GM12878 (cell line): ENCODE measurements around the gene SUSD5.
"Not testable (repeated sequence)": the region's sequence is repeated elsewhere in the genome, so short reads cannot be mapped to it uniquely, and the experiment has no call there.

Source experiments
- ASH2L ChIP-seq: fragments of 300-600, 200-600 bp; sonication (generic); IDR thresholded peaks from 2 replicates; pipeline ENCODE4 v1.6.1; 2017; ENCODE audit warnings: low read depth, mild to moderate bottlenecking, borderline replicate concordance
- BHLHE40 ChIP-seq, 2 experiments: fragments of 450-650 bp in 1 of 2; IDR thresholded peaks; 2 replicates each; pipeline ENCODE4 v1.6.1; 2011 to 2017; ENCODE audit warnings: low read depth in 2 of 2, borderline replicate concordance in 1 of 2, improper control_type of control experiment in 1 of 2, low read length in 1 of 2, mild to moderate bottlenecking in 1 of 2
- CREB1 ChIP-seq: IDR thresholded peaks from 2 replicates; pipeline ENCODE4 v1.6.1; 2012; ENCODE audit warnings: low read depth, mild to moderate bottlenecking, inconsistent platforms
- CTCF ChIP-seq, 3 experiments: IDR thresholded peaks in 2 of 3; conservative IDR thresholded peaks in 1 of 3; 2 replicates each; pipeline ENCODE4 v1.5.1; 2011; ENCODE audit warnings: low read depth in 3 of 3, low read length in 3 of 3, mild to moderate bottlenecking in 3 of 3, control low read depth in 2 of 3, moderate library complexity in 2 of 3, inconsistent platforms in 1 of 3, mixed read lengths in 1 of 3; ENCODE audit not compliant: control insufficient read depth in 2 of 3, insufficient read depth in 1 of 3; ENCODE audit errors: extremely low read depth in 1 of 3
- EZH2 ChIP-seq: IDR thresholded peaks from 2 replicates; pipeline ENCODE4 v1.6.1; 2012; ENCODE audit warnings: low read depth, mild to moderate bottlenecking, control low read depth, inconsistent platforms, low read length, borderline replicate concordance; ENCODE audit not compliant: control insufficient read depth
- HDAC2 ChIP-seq: fragments of 200-600 bp; sonication (generic); IDR thresholded peaks from 2 replicates; pipeline ENCODE4 v1.6.1; 2017
- HDAC6 ChIP-seq: fragments of 200-600 bp; sonication (generic); IDR thresholded peaks from one replicate; pipeline ENCODE4 v1.8.0; 2017; ENCODE audit warnings: antibody characterized with exemption; ENCODE audit not compliant: unreplicated experiment
- HDGF ChIP-seq: fragments of 450-650 bp; IDR thresholded peaks from 2 replicates; pipeline ENCODE4 v1.6.1; 2016; ENCODE audit warnings: antibody characterized with exemption
- IKZF2 ChIP-seq, 2 experiments: fragments of 450-650 bp; IDR thresholded peaks; 2 replicates each; pipeline ENCODE4 v1.6.1; 2017; ENCODE audit warnings: mild to moderate bottlenecking in 2 of 2, moderate library complexity in 2 of 2
- TF ChIP-seq, protein P1 (sequence below): IDR thresholded peaks from 2 replicates; pipeline ENCODE4 v1.6.1; 2011; ENCODE audit warnings: borderline replicate concordance, low read depth, mild to moderate bottlenecking, moderate library complexity, low read length; ENCODE audit not compliant: insufficient read depth, poor library complexity, severe bottlenecking

DNA sequence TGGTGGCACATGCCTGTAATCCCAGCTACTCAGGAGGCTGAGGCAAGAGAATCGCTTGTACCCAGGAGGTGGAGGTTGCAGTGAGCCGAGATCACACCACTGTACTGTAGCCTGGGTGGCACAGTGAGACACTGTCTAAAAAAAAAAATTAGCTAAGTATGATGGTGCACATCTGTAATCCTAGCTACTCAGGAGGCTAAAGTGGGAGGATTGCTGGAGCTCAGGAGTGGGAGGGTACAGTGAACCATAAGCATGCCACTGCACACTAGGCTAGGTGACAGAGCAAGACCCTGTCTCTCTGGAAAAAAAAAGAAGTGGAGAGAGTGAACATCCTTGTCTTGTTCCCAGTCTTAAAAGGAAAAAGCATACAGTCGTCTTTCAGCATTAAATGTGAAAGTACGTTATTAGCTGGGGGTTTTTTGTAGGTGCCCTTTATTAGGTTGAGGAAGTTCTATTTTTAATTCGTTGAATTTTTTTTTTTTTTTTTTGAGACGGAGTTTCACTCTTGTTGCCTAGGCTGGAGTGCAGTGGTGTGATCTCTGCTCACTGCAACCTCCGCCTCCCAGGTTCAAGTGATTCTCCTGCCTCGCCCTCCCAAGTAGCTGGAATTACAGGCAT lies 79.5 kb downstream of the SUSD5 start:
- TF ChIP-seq, protein P1, sequence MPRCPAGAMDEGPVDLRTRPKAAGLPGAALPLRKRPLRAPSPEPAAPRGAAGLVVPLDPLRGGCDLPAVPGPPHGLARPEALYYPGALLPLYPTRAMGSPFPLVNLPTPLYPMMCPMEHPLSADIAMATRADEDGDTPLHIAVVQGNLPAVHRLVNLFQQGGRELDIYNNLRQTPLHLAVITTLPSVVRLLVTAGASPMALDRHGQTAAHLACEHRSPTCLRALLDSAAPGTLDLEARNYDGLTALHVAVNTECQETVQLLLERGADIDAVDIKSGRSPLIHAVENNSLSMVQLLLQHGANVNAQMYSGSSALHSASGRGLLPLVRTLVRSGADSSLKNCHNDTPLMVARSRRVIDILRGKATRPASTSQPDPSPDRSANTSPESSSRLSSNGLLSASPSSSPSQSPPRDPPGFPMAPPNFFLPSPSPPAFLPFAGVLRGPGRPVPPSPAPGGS, result not testable (repeated sequence)
- not testable (repeated sequence) for TF ChIP-seq IKZF2 (IDR thresholded peaks at IDR 0.05); CTCF (IDR thresholded peaks at IDR 0.05 in 2 of 3, conservative IDR thresholded peaks at IDR 0.05 in 1 of 3; ENCODE audit: control insufficient read depth in 2 of 3, extremely low read depth in 1 of 3, insufficient read depth in 1 of 3, low read depth in 3 of 3, low read length in 3 of 3); HDAC6; ASH2L; HDGF; EZH2; HDAC2; CREB1; BHLHE40 (IDR thresholded peaks at IDR 0.05; ENCODE audit: borderline replicate concordance in 1 of 2, low read depth in 2 of 2, low read length in 1 of 2)
